ENCODE results near the gene ACKR4.

DNA sequence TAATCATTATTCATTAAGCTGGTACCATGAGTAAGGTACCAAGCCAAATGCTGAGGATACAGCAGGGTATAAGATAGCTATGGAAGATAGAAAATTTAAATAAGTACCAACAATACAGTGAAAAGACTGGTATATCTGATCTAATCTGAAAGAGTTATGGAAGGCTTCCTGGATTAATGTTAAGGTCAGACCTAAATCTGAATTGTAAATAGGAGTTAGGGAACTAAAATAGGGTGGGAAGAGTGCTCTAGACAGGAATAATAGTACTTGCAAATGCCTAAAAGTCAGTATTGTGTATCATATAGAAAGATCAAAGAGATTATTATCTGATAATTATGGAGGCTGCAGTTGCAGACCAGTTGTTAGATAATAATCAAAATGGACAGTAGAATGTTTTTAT is 2.6 kb upstream of the ACKR4 start:
- TF ChIP-seq, protein P1, sequence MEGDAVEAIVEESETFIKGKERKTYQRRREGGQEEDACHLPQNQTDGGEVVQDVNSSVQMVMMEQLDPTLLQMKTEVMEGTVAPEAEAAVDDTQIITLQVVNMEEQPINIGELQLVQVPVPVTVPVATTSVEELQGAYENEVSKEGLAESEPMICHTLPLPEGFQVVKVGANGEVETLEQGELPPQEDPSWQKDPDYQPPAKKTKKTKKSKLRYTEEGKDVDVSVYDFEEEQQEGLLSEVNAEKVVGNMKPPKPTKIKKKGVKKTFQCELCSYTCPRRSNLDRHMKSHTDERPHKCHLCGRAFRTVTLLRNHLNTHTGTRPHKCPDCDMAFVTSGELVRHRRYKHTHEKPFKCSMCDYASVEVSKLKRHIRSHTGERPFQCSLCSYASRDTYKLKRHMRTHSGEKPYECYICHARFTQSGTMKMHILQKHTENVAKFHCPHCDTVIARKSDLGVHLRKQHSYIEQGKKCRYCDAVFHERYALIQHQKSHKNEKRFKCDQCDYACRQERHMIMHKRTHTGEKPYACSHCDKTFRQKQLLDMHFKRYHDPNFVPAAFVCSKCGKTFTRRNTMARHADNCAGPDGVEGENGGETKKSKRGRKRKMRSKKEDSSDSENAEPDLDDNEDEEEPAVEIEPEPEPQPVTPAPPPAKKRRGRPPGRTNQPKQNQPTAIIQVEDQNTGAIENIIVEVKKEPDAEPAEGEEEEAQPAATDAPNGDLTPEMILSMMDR (conservative IDR thresholded peaks at IDR 0.05; ENCODE audit: low read depth in 2 of 2), result no peak
- TF ChIP-seq, protein P2, sequence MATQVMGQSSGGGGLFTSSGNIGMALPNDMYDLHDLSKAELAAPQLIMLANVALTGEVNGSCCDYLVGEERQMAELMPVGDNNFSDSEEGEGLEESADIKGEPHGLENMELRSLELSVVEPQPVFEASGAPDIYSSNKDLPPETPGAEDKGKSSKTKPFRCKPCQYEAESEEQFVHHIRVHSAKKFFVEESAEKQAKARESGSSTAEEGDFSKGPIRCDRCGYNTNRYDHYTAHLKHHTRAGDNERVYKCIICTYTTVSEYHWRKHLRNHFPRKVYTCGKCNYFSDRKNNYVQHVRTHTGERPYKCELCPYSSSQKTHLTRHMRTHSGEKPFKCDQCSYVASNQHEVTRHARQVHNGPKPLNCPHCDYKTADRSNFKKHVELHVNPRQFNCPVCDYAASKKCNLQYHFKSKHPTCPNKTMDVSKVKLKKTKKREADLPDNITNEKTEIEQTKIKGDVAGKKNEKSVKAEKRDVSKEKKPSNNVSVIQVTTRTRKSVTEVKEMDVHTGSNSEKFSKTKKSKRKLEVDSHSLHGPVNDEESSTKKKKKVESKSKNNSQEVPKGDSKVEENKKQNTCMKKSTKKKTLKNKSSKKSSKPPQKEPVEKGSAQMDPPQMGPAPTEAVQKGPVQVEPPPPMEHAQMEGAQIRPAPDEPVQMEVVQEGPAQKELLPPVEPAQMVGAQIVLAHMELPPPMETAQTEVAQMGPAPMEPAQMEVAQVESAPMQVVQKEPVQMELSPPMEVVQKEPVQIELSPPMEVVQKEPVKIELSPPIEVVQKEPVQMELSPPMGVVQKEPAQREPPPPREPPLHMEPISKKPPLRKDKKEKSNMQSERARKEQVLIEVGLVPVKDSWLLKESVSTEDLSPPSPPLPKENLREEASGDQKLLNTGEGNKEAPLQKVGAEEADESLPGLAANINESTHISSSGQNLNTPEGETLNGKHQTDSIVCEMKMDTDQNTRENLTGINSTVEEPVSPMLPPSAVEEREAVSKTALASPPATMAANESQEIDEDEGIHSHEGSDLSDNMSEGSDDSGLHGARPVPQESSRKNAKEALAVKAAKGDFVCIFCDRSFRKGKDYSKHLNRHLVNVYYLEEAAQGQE (IDR thresholded peaks at IDR 0.05; ENCODE audit: unreplicated experiment), result no peak
- TF ChIP-seq JUNB (IDR thresholded peaks at IDR 0.05; ENCODE audit: unreplicated experiment) (no peak), CREB1 (CRISPR knock-in tag; IDR thresholded peaks at IDR 0.05; ENCODE audit: low read depth) (no peak)
